ENCODE data around the gene SCYL3. TPM values are rescaled to one million over a fixed set of nuclear protein-coding genes. Genes with fewer than 3 reads are reported as not detected.

Gene SCYL3
- 12.8 and 13.6 TPM in 2 replicates for total RNA-seq

GRCh38 chr1:169893645-169894423 is at the start of gene SCYL3:
Gene SCYL3, minus strand, starts transcription at chr1:169893896. Its CDS starts 5,056 bp downstream, at chr1:169888840.

Other genes starting within 250 kb of the SCYL3 start
- gene SELL, start 182.3 kb downstream of the SCYL3 start, total RNA-seq, result 0.15 and 0.50 TPM in 2 replicates
- 0.17 TPM in 1 of 2 replicates, not detected in the other for gene SELE, start 159.8 kb downstream of the SCYL3 start, total RNA-seq
- 5.1 and 8.9 TPM in 2 replicates for gene METTL18, start 99.0 kb downstream of the SCYL3 start, total RNA-seq
- 33.7 and 62.4 TPM in 2 replicates for gene KIFAP3, start 180.8 kb upstream of the SCYL3 start, total RNA-seq

Data from smooth muscle cell of trachea (primary cell).